ENCODE data around the gene PCSK6. TPM values are rescaled to one million over a fixed set of nuclear protein-coding genes. Genes with fewer than 3 reads are reported as not detected.

PCSK6 gene
- total RNA-seq, 2 donors from 2014 or later = 29.9 to 39.5 TPM

- TF ChIP-seq CTCF (IDR thresholded peaks at IDR 0.05) = no peak
- Histone ChIP-seq H3K9ac (ENCODE audit: low read depth in 2 of 2, low read length in 2 of 2) (no peak overlapping the region), H3K4me3 (no peak overlapping the region), H3K27ac (no peak overlapping the region), H3K4me1 (no peaks in the 10 kb centered on the region), H3K27me3 (no peaks in the 10 kb centered on the region), H3K36me3 (no peaks in the 10 kb centered on the region), H3K9me3 (no peaks in the 10 kb centered on the region)
- DNase-seq = no peak
- intact Hi-C loops (cut with DNase I) = no loop called here
Measured at GRCh38 chr15:101453123-101454120, 36.1 kb downstream of the PCSK6 start.

GRCh38 chr15:101452572-101452971 is 36.9 kb downstream of the PCSK6 start:
- Histone ChIP-seq H3K27me3 (no peaks in the 10 kb centered on the region), H3K4me1 (no peaks in the 10 kb centered on the region), H3K9ac (ENCODE audit: low read depth in 2 of 2, low read length in 2 of 2) (no peak overlapping the region), H3K4me3 (no peak overlapping the region), H3K27ac (no peak overlapping the region), H3K9me3 (no peaks in the 10 kb centered on the region), H3K36me3 (no peaks in the 10 kb centered on the region)
- DNase-seq = no peak
- intact Hi-C loops (cut with DNase I) = no loop called here
- no peak for TF ChIP-seq CTCF (IDR thresholded peaks at IDR 0.05)

DNA sequence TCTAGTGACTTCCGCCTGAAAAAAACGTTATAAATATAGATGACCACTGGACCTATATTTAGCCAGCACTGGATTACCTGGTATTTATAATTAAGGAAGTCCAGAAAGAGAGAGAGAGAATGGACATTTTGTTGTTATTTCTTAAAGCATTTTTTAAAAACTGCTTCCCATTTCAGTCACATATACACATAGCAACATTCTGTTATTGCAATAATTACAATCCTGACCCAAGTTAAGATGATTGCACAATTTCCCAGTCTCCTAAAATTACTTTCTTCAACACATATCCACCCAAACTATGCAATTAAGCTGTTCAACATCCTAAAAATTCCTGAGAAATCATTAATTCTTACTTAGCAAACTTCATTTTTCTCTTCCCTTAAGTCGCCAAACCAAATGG is 37.7 kb downstream of the PCSK6 start:
- TF ChIP-seq CTCF (IDR thresholded peaks at IDR 0.05) = no peak
- Histone ChIP-seq H3K9ac (ENCODE audit: low read depth in 2 of 2, low read length in 2 of 2) (no peak overlapping the region), H3K27ac (no peak overlapping the region), H3K4me3 (no peak overlapping the region), H3K4me1 (no peaks in the 10 kb centered on the region), H3K36me3 (no peaks in the 10 kb centered on the region), H3K27me3 (no peaks in the 10 kb centered on the region), H3K9me3 (no peaks in the 10 kb centered on the region)
- no peak for DNase-seq
- intact Hi-C loops (cut with DNase I) = no loop called here

DNA sequence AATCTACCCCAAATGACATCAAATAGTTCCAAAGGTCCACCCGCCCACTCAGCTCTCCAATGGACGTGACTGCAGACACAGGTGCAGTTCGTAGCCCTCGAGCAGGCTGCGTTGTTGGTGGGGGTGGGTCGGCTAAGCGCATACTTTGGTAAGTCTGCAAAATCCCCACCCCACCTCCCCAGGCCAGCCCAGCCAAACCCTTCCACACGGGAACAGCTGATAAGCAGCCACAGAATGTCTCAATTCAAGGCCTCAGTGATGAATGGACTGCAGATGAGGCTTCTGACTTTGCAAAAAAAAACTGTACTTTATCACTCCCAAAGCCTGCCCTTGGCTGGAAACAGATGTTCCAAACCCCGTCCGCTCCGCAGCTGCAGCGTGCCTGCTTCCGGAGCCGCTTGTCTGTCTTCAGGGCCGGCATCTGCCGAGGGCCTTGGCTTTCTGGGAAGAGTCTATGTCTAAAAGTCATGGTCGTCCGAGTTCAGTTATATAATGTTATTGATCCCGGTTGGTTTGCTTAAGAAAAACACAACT is 38.2 kb downstream of the PCSK6 start:
- intact Hi-C loops (cut with DNase I) = no loop called here
- no peak for TF ChIP-seq CTCF (IDR thresholded peaks at IDR 0.05)
- H3K9me3 ChIP-seq = no peaks in the 10 kb centered on the region
- no peaks in the 10 kb centered on the region for H3K27me3 ChIP-seq
- no peak for DNase-seq
- H3K4me3 ChIP-seq = no peak overlapping the region
- no peak overlapping the region for H3K9ac ChIP-seq (ENCODE audit: low read depth in 2 of 2, low read length in 2 of 2)
- H3K36me3 ChIP-seq = no peaks in the 10 kb centered on the region
- no peak overlapping the region for H3K27ac ChIP-seq
- no peaks in the 10 kb centered on the region for H3K4me1 ChIP-seq

- TF ChIP-seq CTCF (IDR thresholded peaks at IDR 0.05) = no peak
- Histone ChIP-seq H3K9ac (ENCODE audit: low read depth in 2 of 2, low read length in 2 of 2) (no peak overlapping the region), H3K36me3 (no peaks in the 10 kb centered on the region), H3K4me1 (no peaks in the 10 kb centered on the region), H3K4me3 (no peak overlapping the region), H3K9me3 (no peaks in the 10 kb centered on the region), H3K27ac (no peak overlapping the region), H3K27me3 (no peaks in the 10 kb centered on the region)
- no peak for DNase-seq
- intact Hi-C loops (cut with DNase I) = no loop called here
Measured at GRCh38 chr15:101450403-101451265, 38.9 kb downstream of the PCSK6 start.
